Fibroblast of pulmonary artery (primary cell): ENCODE data around the gene BCAR1.

Experiments
- DNase-seq: peaks from one replicate; pipeline ENCODE4 v3.0.0-alpha.2; 2010; ENCODE audit warnings: low read depth
- H3K4me3 ChIP-seq: replicated peaks from 2 replicates; pipeline ENCODE4 v1.5.1; 2011; ENCODE audit warnings: low read depth, mild to moderate bottlenecking, control low read depth, low read length, moderate library complexity
- TF ChIP-seq, protein P1 (sequence below): IDR thresholded peaks from 2 replicates; pipeline ENCODE4 v1.5.1; 2011; ENCODE audit warnings: mild to moderate bottlenecking, control low read depth, low read length, inconsistent platforms; ENCODE audit errors: missing control alignments

The BCAR1 gene

DNA sequence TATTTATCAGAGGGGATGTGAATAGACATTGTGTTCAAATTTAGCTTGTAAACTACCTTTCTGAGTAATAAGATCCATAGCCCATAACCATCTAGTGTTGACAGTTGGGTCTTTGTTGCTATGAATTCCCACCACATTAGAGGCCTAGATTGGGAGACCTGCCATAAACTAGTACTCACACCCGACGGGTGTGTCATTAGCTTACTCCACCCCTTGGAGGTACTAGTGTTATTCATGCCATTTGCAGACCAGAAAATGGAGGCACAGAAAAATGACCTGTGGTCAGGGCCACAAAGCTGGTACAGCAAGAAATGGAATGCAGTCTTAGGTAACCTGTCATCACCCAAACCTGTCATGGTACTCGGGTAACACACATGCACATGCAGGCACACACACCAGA lies 41.3 kb upstream of the BCAR1 start:
- no peak for DNase-seq
- TF ChIP-seq, protein P1, sequence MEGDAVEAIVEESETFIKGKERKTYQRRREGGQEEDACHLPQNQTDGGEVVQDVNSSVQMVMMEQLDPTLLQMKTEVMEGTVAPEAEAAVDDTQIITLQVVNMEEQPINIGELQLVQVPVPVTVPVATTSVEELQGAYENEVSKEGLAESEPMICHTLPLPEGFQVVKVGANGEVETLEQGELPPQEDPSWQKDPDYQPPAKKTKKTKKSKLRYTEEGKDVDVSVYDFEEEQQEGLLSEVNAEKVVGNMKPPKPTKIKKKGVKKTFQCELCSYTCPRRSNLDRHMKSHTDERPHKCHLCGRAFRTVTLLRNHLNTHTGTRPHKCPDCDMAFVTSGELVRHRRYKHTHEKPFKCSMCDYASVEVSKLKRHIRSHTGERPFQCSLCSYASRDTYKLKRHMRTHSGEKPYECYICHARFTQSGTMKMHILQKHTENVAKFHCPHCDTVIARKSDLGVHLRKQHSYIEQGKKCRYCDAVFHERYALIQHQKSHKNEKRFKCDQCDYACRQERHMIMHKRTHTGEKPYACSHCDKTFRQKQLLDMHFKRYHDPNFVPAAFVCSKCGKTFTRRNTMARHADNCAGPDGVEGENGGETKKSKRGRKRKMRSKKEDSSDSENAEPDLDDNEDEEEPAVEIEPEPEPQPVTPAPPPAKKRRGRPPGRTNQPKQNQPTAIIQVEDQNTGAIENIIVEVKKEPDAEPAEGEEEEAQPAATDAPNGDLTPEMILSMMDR = no peak

DNA sequence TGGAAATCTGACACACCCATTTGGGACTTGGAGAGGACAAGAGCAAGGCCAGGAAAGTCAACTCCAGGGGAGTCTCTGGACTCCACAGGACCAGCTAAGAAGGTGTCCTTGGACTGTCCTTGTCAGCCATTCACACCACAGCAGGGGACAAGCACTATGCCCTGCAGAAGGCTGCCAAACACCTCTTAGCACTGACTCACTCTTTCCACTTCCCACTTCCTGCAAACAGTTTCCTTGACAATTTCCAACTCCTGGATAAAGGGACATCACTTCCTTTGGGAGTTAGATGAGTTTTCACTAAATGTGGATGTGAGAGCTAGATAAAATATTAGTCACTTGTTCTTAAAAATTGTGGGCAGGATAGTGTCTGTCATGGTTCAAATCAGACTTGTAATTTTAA lies 37.8 kb upstream of the BCAR1 start:
- TF ChIP-seq, protein P1 = no peak
- DNase-seq = peak; percentile 73

More for the DNA sequence above, 41.3 kb upstream of the BCAR1 start:
- H3K4me3 ChIP-seq = no peak overlapping the region

DNA sequence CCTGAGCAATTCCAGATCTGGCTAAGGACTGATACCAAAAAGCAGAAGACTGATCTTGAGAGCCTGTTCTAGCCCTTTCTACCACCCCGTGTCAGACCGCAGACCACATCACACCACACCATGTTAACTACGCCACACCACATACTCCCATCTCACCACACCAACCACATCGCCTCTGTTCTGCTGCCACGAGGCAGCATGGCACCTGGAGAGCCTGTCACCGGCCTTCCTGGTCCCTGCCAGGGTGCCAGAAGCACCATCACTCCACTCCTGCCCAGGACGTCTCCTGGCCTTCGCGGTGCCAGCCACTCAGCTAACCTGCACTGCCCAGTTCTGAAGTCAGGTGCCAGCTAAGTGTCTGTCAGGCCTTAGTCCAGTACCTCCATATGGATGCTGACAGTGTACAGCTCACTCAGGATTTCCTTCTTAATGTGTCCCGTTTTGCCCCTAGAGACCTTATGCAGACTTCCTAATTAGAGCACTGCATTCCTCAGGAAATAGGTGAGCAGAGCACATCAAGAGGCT lies 37.2 kb upstream of the BCAR1 start:
- H3K4me3 ChIP-seq = no peak overlapping the region
- TF ChIP-seq, protein P1 = no peak
- no peak for DNase-seq

More for the DNA sequence above, 37.8 kb upstream of the BCAR1 start:
- H3K4me3 ChIP-seq = no peak overlapping the region

DNA sequence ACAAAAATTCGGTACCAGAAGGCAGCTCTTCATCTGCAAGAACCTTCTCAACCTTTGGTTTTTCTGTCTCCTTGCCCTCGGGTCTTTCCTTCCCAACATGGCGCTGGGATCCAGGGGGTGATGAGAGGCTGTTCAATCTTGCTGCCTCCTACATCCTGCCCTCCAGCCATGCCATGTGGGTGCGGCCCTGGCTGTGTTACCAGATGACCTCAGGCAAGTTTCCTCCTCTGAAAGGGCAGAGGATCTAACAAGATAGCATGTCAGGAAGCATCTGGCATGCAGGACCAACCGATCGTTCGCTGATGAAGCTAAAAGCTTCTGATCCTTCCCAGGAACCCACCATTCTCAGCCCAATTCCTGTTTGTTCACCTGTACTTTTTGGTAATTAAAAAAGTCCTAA lies 36.8 kb upstream of the BCAR1 start:
- TF ChIP-seq, protein P1 = no peak
- DNase-seq = no peak
- no peak overlapping the region for H3K4me3 ChIP-seq

DNA sequence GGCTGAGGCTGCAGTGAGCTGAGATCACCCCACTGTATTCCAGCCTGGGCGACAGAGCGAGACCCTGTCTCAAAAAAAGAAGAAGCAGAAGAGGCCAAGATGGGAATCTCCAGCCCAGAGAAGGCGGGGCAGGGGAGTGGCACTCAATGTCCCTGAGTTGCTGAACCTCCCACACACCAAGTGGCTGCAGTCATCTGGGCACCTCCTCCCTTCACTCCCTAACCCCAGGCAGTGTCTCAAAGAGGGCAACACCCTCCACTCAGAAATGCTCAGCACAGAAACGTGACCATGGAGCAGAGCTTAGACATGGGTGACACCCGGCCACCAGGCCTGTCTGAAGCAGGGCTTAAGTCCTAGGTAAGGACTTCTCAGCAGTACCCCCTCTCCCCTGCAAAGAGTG lies 36.3 kb upstream of the BCAR1 start:
- TF ChIP-seq, protein P1 = no peak
- no peak for DNase-seq
- H3K4me3 ChIP-seq = no peak overlapping the region

DNA sequence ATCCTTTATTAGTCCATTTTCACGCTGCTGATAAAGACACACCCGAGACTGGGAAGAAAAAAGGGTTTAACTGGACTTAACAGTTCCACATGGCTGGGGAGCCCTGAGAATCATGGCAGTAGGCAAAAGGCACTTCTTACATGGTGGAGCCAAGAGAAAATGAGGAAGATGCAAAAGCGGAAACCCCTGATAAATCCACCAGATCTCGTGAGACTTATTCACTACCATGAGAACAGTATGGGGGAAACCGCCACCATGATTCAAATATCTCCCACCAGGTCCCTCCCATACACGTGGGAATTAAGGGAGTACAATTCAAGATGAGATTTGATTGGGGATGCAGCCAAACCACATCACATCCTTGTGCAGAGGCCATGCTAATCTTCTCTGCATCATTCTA lies 35.0 kb upstream of the BCAR1 start:
- no peak overlapping the region for H3K4me3 ChIP-seq
- TF ChIP-seq, protein P1 = no peak
- no peak for DNase-seq
